HCT116 (cell line): Measurements from ENCODE around the gene LMNTD1. TPM values are rescaled to one million over a fixed set of nuclear protein-coding genes. Genes with fewer than 3 reads are reported as not detected.
A peak's percentile ranks its signal among the peaks of the same experiment; 100 is the strongest.

ENCODE experiments used
- ATAC-seq: fragments of 200-7000 bp; cut with Tn5 transposase; 2 replicates; pipeline ENCODE4 v1.9.1; 2020; ENCODE audit warnings: mild to moderate bottlenecking, moderate library complexity
- BruUV-seq: library from RNA; stranded (reverse); fragments of 400-500 nt; replicated peaks from 2 replicates; lab custom pipeline; 2021; lab: Mats Ljungman, UMichigan
- CTCF ChIA-PET: fragments of 300-600 bp; sonication (Branson Sonifier 250); formaldehyde crosslinking; loops from one replicate; lab custom pipeline; 2021; ENCODE audit warnings: antibody characterized with exemption; lab: Charles Lee
- POLR2A ChIA-PET: fragments of 300-600, 350-600 bp; sonication (Branson Sonifier 250); formaldehyde crosslinking; loops from one replicate; lab custom pipeline; 2021; ENCODE audit warnings: antibody characterized with exemption; lab: Charles Lee
- RAD21 ChIA-PET, 2 experiments: fragments of 300-600 bp; sonication (Branson Sonifier 250); formaldehyde crosslinking; loops; one replicate each; lab custom pipeline; 2023; ENCODE audit warnings: low total read pairs in 2 of 2; ENCODE audit not compliant: uncharacterized antibody in 2 of 2, unreplicated experiment in 2 of 2, low non-redundant PET in 1 of 2; lab: Charles Lee
- DNase-seq: peaks from one replicate; pipeline ENCODE4 v3.0.0-alpha.2; 2010; ENCODE audit warnings: low read depth, low spot score
- H2AFZ ChIP-seq: fragments of 200-600 bp; shearing (Covaris generic), sonication (generic); 2 replicates; pipeline ENCODE4 v1.6.1; 2017; ENCODE audit warnings: low read depth, mixed run types, mixed read lengths, antibody characterized with exemption, low read length; ENCODE audit not compliant: poor library complexity, severe bottlenecking
- H3K27ac ChIP-seq: 2 replicates; pipeline ENCODE4 v1.5.1; 2012; ENCODE audit warnings: low read depth, low read length
- H3K27me3 ChIP-seq: fragments of 200-600 bp; sonication (generic); 2 replicates; pipeline ENCODE4 v1.6.1; 2016; ENCODE audit warnings: mixed run types, low read length, mixed read lengths; ENCODE audit not compliant: insufficient read depth
- H3K36me3 ChIP-seq, 2 experiments: fragments of 200-500 bp in 1 of 2; fragments of 200-600 bp in 1 of 2; sonication (Bioruptor generic) in 1 of 2; sonication (generic) in 1 of 2; 2 replicates each; pipeline versions ENCODE4 v1.5.1 to v1.6.1; 2014 to 2016; ENCODE audit warnings: low read length in 2 of 2, inconsistent platforms in 1 of 2, mixed read lengths in 1 of 2, mixed run types in 1 of 2; ENCODE audit not compliant: insufficient read depth in 2 of 2, control insufficient read depth in 1 of 2
- H3K4me1 ChIP-seq, 2 experiments: fragments of 200-600 bp in 1 of 2; sonication (generic) in 1 of 2; 2 replicates each; pipeline versions ENCODE4 v1.5.1 to v1.6.1; 2012 to 2017; ENCODE audit warnings: low read length in 2 of 2, inconsistent platforms in 1 of 2, mild to moderate bottlenecking in 1 of 2, mixed read lengths in 1 of 2, mixed run types in 1 of 2, moderate library complexity in 1 of 2; ENCODE audit not compliant: insufficient read depth in 2 of 2, control insufficient read depth in 1 of 2
- H3K4me2 ChIP-seq: fragments of 200-600 bp; sonication (generic); 2 replicates; pipeline ENCODE4 v1.6.1; 2017; ENCODE audit warnings: mixed run types, low read length, mixed read lengths
- H3K4me3 ChIP-seq, 2 experiments: fragments of 200-600 bp in 1 of 2; sonication (generic) in 1 of 2; replicated peaks in 1 of 2; 2 replicates each; pipeline ENCODE4 v1.5.1; 2011 to 2016; ENCODE audit warnings: low read length in 2 of 2, control low read depth in 1 of 2, low read depth in 1 of 2, mild to moderate bottlenecking in 1 of 2, mixed read lengths in 1 of 2, mixed run types in 1 of 2
- H3K79me2 ChIP-seq: fragments of 200-600 bp; sonication (generic); 2 replicates; pipeline ENCODE4 v1.6.1; 2017; ENCODE audit warnings: mild to moderate bottlenecking, mixed run types, low read length, moderate library complexity, mixed read lengths; ENCODE audit not compliant: insufficient read depth
- H3K9ac ChIP-seq: fragments of 200-600 bp; sonication (generic); 2 replicates; pipeline ENCODE4 v1.6.1; 2016; ENCODE audit warnings: low read length, mixed read lengths
- H3K9me2 ChIP-seq: fragments of 200-600 bp; sonication (generic), shearing (Covaris generic); 2 replicates; pipeline ENCODE4 v1.6.1; 2017; ENCODE audit warnings: mixed run types, mild to moderate bottlenecking, moderate library complexity; ENCODE audit not compliant: insufficient read depth
- H3K9me3 ChIP-seq, 2 experiments: fragments of 200-500 bp in 1 of 2; fragments of 200-600 bp in 1 of 2; sonication (Bioruptor generic) in 1 of 2; sonication (generic) in 1 of 2; 2 replicates each; pipeline ENCODE4 v1.6.1; 2014 to 2017; ENCODE audit warnings: low read length in 2 of 2, mixed read lengths in 2 of 2, inconsistent platforms in 1 of 2, low read depth in 1 of 2, mild to moderate bottlenecking in 1 of 2, mixed run types in 1 of 2, moderate library complexity in 1 of 2; ENCODE audit not compliant: control insufficient read depth in 1 of 2, insufficient read depth in 1 of 2
- H4K20me1 ChIP-seq: fragments of 200-600 bp; sonication (generic), shearing (Covaris generic); 2 replicates; pipeline ENCODE4 v1.6.1; 2017; ENCODE audit warnings: mixed run types, mild to moderate bottlenecking, moderate library complexity; ENCODE audit not compliant: insufficient read depth
- CBX3 ChIP-seq: IDR thresholded peaks from 2 replicates; pipeline ENCODE4 v1.6.1; 2012; ENCODE audit warnings: low read depth
- EGR1 ChIP-seq: IDR thresholded peaks from 2 replicates; pipeline ENCODE4 v1.6.1; 2012; ENCODE audit warnings: low read depth
- ELF1 ChIP-seq: IDR thresholded peaks from 2 replicates; pipeline ENCODE4 v1.6.1; 2012; ENCODE audit warnings: low read depth, borderline replicate concordance
- EZH2 ChIP-seq: fragments of 200-600 bp; sonication (generic); IDR thresholded peaks from 2 replicates; pipeline ENCODE4 v1.6.1; 2017; ENCODE audit warnings: antibody characterized with exemption, mixed run types
- EZH2phosphoT487 ChIP-seq: fragments of 200-600 bp; IDR thresholded peaks from 2 replicates; pipeline ENCODE4 v1.6.1; 2018; ENCODE audit warnings: antibody characterized with exemption, borderline replicate concordance
- FOSL1 ChIP-seq: IDR thresholded peaks from 2 replicates; pipeline ENCODE4 v1.6.1; 2012; ENCODE audit warnings: low read depth
- JUND ChIP-seq: IDR thresholded peaks from 2 replicates; pipeline ENCODE4 v1.6.1; 2012
- SP1 ChIP-seq: IDR thresholded peaks from 2 replicates; pipeline ENCODE4 v1.6.1; 2012; ENCODE audit warnings: low read depth
- TCF7L2 ChIP-seq: IDR thresholded peaks from 2 replicates; pipeline ENCODE4 v1.7.0; 2011; ENCODE audit warnings: borderline replicate concordance, inconsistent platforms; ENCODE audit not compliant: insufficient read depth, insufficient read length; ENCODE audit errors: extremely low read depth
- YY1 ChIP-seq: IDR thresholded peaks from 2 replicates; pipeline ENCODE4 v1.6.1; 2011; ENCODE audit warnings: low read length, low read depth, moderate library complexity, mild to moderate bottlenecking; ENCODE audit not compliant: insufficient replicate concordance; ENCODE audit errors: extremely low read depth
- ZFX ChIP-seq: fragments of 450-650 bp; IDR thresholded peaks from 2 replicates; pipeline ENCODE4 v1.6.1; 2017
- ZNF274 ChIP-seq: fragments of 200-500 bp; sonication (Bioruptor generic); IDR thresholded peaks from 2 replicates; pipeline ENCODE4 v1.6.1; 2014; ENCODE audit warnings: mild to moderate bottlenecking, low read depth, low read length, inconsistent platforms
- intact Hi-C: fragments of 100-400 bp; cut with micrococcal nuclease; formaldehyde crosslinking; loops from 2 replicates; pipeline ENCODE4 v1.10.0; 2022
- total RNA-seq: library from RNA; stranded (reverse); gene quantifications from one replicate; pipeline ENCODE4 v1.2.1, GENCODE V29; 2021; ENCODE audit not compliant: unreplicated experiment
- TF ChIP-seq, protein P1 (sequence below): IDR thresholded peaks from 2 replicates; pipeline ENCODE4 v1.6.1; 2011; ENCODE audit warnings: mild to moderate bottlenecking, low read length, moderate library complexity; ENCODE audit not compliant: insufficient replicate concordance; ENCODE audit errors: extremely low read depth
- TF ChIP-seq, protein P2 (sequence below): IDR thresholded peaks from 2 replicates; pipeline ENCODE4 v1.6.1; 2012

Gene LMNTD1
- total RNA-seq, 1 experiment from 2014 or later: not detected

DNA sequence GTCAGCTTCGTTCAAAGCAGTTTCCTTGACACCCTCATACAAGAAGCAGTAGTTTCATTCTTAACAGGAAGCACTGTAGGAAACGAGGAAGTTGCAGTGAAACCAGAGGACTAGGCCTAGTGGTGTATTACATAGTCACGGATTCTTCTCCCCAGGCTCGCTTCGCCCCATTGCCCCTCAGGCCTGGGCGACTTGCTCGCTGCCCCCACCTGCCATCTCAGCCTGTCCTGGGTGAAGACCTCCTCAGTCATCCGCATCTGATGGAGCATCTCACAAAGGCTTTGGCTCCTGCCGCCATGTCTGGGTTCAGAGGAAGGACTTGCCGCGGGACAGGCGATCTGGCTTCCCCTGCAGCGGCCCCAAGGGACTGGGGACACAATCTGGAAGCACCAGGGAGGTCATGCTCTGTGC lies 93.5 kb downstream of the LMNTD1 start:
- Histone ChIP-seq H3K9ac (no peak overlapping the region), H3K9me2 (no peaks in the 10 kb centered on the region), H3K4me3 (no peak overlapping the region), H3K9me3 (no peaks in the 10 kb centered on the region), H3K4me1 (peaks cover 20 to 29% of the 10 kb centered on the region in 2 experiments), H3K27me3 (no peaks in the 10 kb centered on the region), H3K4me2 (no peak overlapping the region; the same call in 1 of the 2 replicates), H2AFZ (peak overlapping the region; percentile 62), H3K36me3 (no peaks in the 10 kb centered on the region), H3K79me2 (no peaks in the 10 kb centered on the region), H3K27ac (peak overlapping the region; percentile 79; the same call in 1 of the 2 replicates), H4K20me1 (no peaks in the 10 kb centered on the region)
- ChIA-PET CTCF (no interaction called here), RAD21 (no interaction called here), POLR2A (no interaction called here)
- ATAC-seq (no peak), DNase-seq (no peak)
- TF ChIP-seq, protein P1, sequence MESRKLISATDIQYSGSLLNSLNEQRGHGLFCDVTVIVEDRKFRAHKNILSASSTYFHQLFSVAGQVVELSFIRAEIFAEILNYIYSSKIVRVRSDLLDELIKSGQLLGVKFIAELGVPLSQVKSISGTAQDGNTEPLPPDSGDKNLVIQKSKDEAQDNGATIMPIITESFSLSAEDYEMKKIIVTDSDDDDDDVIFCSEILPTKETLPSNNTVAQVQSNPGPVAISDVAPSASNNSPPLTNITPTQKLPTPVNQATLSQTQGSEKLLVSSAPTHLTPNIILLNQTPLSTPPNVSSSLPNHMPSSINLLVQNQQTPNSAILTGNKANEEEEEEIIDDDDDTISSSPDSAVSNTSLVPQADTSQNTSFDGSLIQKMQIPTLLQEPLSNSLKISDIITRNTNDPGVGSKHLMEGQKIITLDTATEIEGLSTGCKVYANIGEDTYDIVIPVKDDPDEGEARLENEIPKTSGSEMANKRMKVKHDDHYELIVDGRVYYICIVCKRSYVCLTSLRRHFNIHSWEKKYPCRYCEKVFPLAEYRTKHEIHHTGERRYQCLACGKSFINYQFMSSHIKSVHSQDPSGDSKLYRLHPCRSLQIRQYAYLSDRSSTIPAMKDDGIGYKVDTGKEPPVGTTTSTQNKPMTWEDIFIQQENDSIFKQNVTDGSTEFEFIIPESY: no peak
- TF ChIP-seq TCF7L2 (no peak), CBX3 (no peak), EZH2phosphoT487 (no peak), JUND (no peak), ZNF274 (no peak), ELF1 (no peak), ZFX (no peak), EZH2 (no peak), EGR1 (no peak), SP1 (no peak), YY1 (no peak), FOSL1 (no peak)
- TF ChIP-seq, protein P2, sequence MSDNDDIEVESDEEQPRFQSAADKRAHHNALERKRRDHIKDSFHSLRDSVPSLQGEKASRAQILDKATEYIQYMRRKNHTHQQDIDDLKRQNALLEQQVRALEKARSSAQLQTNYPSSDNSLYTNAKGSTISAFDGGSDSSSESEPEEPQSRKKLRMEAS: no peak
- intact Hi-C loops: no loop called here
- BruUV-seq: no TSS peak
